ENCODE results near the gene KCNK4. TPM values are rescaled to one million over a fixed set of nuclear protein-coding genes. Genes with fewer than 3 reads are reported as not detected.

Gene KCNK4
- total and polyA plus RNA-seq, 2 of the 13 experiments (the other 11 are each of a cell fraction or from before 2014, with no cell fraction given), result not detected

DNA sequence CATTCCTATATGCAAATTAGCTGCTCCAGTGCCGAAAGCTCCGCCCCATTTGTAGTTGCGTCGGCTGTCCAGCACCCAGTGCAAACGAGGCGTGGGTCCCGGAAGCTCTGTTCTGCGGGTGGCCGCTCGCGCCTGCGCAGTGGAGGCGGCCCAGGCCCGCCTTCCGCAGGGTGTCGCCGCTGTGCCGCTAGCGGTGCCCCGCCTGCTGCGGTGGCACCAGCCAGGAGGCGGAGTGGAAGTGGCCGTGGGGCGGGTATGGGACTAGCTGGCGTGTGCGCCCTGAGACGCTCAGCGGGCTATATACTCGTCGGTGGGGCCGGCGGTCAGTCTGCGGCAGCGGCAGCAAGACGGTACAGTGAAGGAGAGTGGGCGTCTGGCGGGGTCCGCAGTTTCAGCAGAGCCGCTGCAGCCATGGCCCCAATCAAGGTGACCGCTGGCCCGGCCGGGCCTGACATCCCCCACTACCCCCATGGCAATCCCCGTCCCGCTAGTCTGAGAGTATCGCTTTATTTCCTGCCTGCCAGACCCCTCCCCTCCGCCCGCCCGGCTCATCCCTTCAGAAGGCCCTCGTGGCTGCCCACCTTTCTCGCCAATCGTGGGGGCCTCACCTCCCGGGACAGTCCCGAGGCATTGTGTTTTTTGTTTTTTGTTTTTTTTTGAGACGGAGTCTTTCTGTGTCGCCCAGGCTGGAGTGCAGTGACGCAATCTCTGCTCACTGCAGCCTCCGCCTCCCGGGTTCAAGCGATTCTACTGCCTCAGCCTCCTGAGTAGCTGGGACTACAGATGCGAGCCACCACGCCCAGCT, 27.1 kb downstream of the KCNK4 start, which contains the start of gene PRDX5 (continued):
- TF ChIP-seq ZNF770 (CRISPR knock-in tag; IDR thresholded peaks at IDR 0.05) (0 out of 2 replicates have a peak, but pooled peaks have one; percentile 40), KDM5B (CRISPR knock-in tag; IDR thresholded peaks at IDR 0.05; ENCODE audit: borderline replicate concordance) (peak; percentile 46), ZNF883 (CRISPR knock-in tag; IDR thresholded peaks at IDR 0.05; ENCODE audit: not compliant biosample characterization) (peak; percentile 59), GTF3A (CRISPR knock-in tag; conservative IDR thresholded peaks at IDR 0.05) (peak; percentile 71; the same call in 1 of the 2 replicates), ZNF136 (CRISPR knock-in tag; IDR thresholded peaks at IDR 0.05; ENCODE audit: low read depth) (0 out of 2 replicates have a peak, but pooled peaks have one; percentile 34), SKIL (CRISPR knock-in tag; IDR thresholded peaks at IDR 0.05; ENCODE audit: borderline replicate concordance) (no peak; the same call in 1 of the 2 replicates), ZNF775 (CRISPR knock-in tag; IDR thresholded peaks at IDR 0.05; ENCODE audit: borderline replicate concordance) (0 out of 2 replicates have a peak, but pooled peaks have one; percentile 24), PRMT3 (CRISPR knock-in tag; IDR thresholded peaks at IDR 0.05; ENCODE audit: borderline replicate concordance, low read depth) (no peak), ZNF460 (CRISPR knock-in tag; IDR thresholded peaks at IDR 0.05; ENCODE audit: borderline replicate concordance) (no peak), ZNF549 (CRISPR knock-in tag; IDR thresholded peaks at IDR 0.05) (no peak), FOSL2 (CRISPR knock-in tag; IDR thresholded peaks at IDR 0.05) (peak; percentile 8; the same call in 1 of the 2 replicates), FOXP1 (IDR thresholded peaks at IDR 0.05) (no peak), FOXP1 (CRISPR knock-in tag; IDR thresholded peaks at IDR 0.05) (no peak), KLF6 (CRISPR knock-in tag; IDR thresholded peaks at IDR 0.05) (no peak), ZNF580 (CRISPR knock-in tag; IDR thresholded peaks at IDR 0.05; ENCODE audit: borderline replicate concordance, low read depth) (no peak), NAIF1 (CRISPR knock-in tag; IDR thresholded peaks at IDR 0.05; ENCODE audit: borderline replicate concordance) (0 out of 2 replicates have a peak, but pooled peaks have one; percentile 62), ZNF121 (CRISPR knock-in tag; IDR thresholded peaks at IDR 0.05) (no peak), ZFP91 (CRISPR knock-in tag; IDR thresholded peaks at IDR 0.05; ENCODE audit: borderline replicate concordance) (peak; percentile 65), ARID2 (CRISPR knock-in tag; IDR thresholded peaks at IDR 0.05; ENCODE audit: borderline replicate concordance) (no peak), ZNF547 (CRISPR knock-in tag; IDR thresholded peaks at IDR 0.05) (peak; percentile 72), ZNF639 (CRISPR knock-in tag; conservative IDR thresholded peaks at IDR 0.05) (no peak), RBFOX2 (IDR thresholded peaks at IDR 0.05; ENCODE audit: low read depth, low read length) (peak; percentile 86)

All from HepG2 (cell line).